Gastroesophageal sphincter (tissue), 4 donors: Measurements from ENCODE around the gene MAP7. TPM values are rescaled to one million over a fixed set of nuclear protein-coding genes. Genes with fewer than 3 reads are reported as not detected.

ENCODE experiments used
- ATAC-seq: fragments of 150-250 bp; one replicate; pipeline ENCODE4 v1.9.1; 2016; ENCODE audit warnings: mild to moderate bottlenecking, moderate library complexity
- H3K27ac ChIP-seq, 4 donors: fragments of 200-600 bp; sonication (generic) in 3 of 4; 1 replicate in 3 of 4; 2 replicates in 1 of 4; pipeline ENCODE4 v1.5.1; 2016 to 2019
- H3K27me3 ChIP-seq: fragments of 200-600 bp; sonication (generic); one replicate; pipeline ENCODE4 v1.5.1; 2019
- H3K36me3 ChIP-seq, 2 donors: fragments of 200-600 bp; sonication (generic); one replicate each; pipeline ENCODE4 v1.5.1; 2019; ENCODE audit warnings: control low read depth in 1 of 2
- H3K4me1 ChIP-seq, 3 donors: fragments of 200-600 bp; sonication (generic); 1 replicate in 2 of 3; 2 replicates in 1 of 3; pipeline ENCODE4 v1.5.1; 2016 to 2019; ENCODE audit warnings: control low read depth in 2 of 3
- H3K4me3 ChIP-seq, 2 donors: fragments of 200-600 bp; sonication (generic); one replicate each; pipeline ENCODE4 v1.5.1; 2019; ENCODE audit warnings: mild to moderate bottlenecking in 1 of 2, moderate library complexity in 1 of 2
- H3K9me3 ChIP-seq, 3 donors: fragments of 200-600 bp; sonication (generic); one replicate each; pipeline ENCODE4 v1.5.1; 2017 to 2019; ENCODE audit warnings: control low read depth in 2 of 3
- EP300 ChIP-seq: sonication (generic); formaldehyde crosslinking; IDR thresholded peaks from one replicate; pipeline ENCODE4 v1.6.1; 2017; ENCODE audit warnings: antibody characterized with exemption, mild to moderate bottlenecking
- POLR2A ChIP-seq, 2 donors: fragments of 450-650 bp; IDR thresholded peaks; one replicate each; pipeline ENCODE4 v1.6.1; 2017; ENCODE audit warnings: antibody characterized with exemption in 2 of 2, mild to moderate bottlenecking in 2 of 2, moderate library complexity in 1 of 2
- POLR2AphosphoS5 ChIP-seq: sonication (generic); formaldehyde crosslinking; IDR thresholded peaks from one replicate; pipeline ENCODE4 v1.6.1; 2017; ENCODE audit warnings: antibody characterized with exemption
- WGBS, 2 donors: methylation state at CpG; one replicate each; pipeline ENCODE4 v1.1.5; 2018; ENCODE audit warnings: low coverage in 1 of 2; 5-methylcytosine and 5-hydroxymethylcytosine counted together
- total RNA-seq, 4 donors: library from RNA; depleted of rRNA; stranded (reverse); fragments of >200 nt; gene quantifications; one replicate each; pipeline ENCODE4 v1.1.0, GENCODE V29; 2016
- TF ChIP-seq, protein P1 (sequence below), 4 experiments: fragments of 200-600 bp in 2 of 4; fragments of 450-650 bp in 2 of 4; sonication (generic) in 1 of 4; IDR thresholded peaks; one replicate each; pipeline ENCODE4 v1.5.1; 2017 to 2019; ENCODE audit warnings: antibody characterized with exemption in 4 of 4, mild to moderate bottlenecking in 2 of 4, moderate library complexity in 2 of 4

Gene MAP7
- total RNA-seq, 4 donors from 2014 or later, result 1.1 to 6.7 (median 4.3) TPM

DNA sequence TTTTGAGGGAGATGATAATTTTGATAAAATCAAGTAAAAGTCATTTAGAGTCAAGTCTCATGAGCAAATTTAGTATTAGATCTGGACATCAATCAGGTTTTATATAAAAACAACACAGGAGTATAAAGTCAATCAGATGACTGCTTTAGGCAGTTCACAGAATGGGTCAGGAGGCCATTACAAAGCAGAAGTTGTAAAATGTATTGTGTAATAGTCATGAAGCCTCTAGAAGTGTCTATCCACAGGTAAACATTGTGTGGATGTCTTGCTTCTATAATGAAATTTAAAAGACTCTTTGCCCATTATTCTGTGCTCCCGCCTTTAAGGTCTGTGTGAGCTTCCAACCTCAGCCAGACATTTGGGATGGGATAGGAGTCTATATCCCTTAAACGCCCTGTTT is 28.8 kb downstream of the MAP7 start:
- ATAC-seq, result no peak
- peaks cover 0 to 9% (median 0%) of the 10 kb centered on the region in 3 donors for H3K4me1 ChIP-seq
- no peaks in the 10 kb centered on the region for H3K9me3 ChIP-seq
- no peaks in the 10 kb centered on the region for H3K36me3 ChIP-seq
- H3K4me3 ChIP-seq, result no peak overlapping the region
- H3K27me3 ChIP-seq, result peaks cover 3% of the 10 kb centered on the region
- 80 to 95% methylated on average over 2 of the region's 2 CpGs for WGBS, 2 donors
- TF ChIP-seq POLR2A (IDR thresholded peaks at IDR 0.05) (no peak), EP300 (no peak), POLR2AphosphoS5 (no peak)
- TF ChIP-seq, protein P1, sequence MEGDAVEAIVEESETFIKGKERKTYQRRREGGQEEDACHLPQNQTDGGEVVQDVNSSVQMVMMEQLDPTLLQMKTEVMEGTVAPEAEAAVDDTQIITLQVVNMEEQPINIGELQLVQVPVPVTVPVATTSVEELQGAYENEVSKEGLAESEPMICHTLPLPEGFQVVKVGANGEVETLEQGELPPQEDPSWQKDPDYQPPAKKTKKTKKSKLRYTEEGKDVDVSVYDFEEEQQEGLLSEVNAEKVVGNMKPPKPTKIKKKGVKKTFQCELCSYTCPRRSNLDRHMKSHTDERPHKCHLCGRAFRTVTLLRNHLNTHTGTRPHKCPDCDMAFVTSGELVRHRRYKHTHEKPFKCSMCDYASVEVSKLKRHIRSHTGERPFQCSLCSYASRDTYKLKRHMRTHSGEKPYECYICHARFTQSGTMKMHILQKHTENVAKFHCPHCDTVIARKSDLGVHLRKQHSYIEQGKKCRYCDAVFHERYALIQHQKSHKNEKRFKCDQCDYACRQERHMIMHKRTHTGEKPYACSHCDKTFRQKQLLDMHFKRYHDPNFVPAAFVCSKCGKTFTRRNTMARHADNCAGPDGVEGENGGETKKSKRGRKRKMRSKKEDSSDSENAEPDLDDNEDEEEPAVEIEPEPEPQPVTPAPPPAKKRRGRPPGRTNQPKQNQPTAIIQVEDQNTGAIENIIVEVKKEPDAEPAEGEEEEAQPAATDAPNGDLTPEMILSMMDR (IDR thresholded peaks at IDR 0.05), result no peak
- no peak overlapping the region for H3K27ac ChIP-seq

DNA sequence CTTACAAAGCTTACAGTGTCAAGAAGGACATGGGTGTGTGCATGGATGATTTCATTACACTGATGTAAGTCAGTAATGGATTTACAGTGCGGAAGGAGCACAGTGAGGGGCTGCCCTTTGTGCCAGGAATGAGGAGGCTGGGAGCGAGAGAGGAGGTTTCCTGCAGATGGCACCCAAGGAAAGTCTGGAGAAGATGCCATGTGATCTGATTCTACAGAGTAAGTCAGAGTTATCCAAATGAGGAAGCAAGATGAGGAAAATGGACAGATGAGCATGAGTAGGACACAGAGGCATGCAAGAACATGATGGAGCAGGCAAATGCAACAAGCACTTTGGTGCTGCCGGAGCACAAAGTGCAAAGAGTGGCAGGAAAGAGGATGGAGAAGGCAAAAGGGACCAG is 29.7 kb downstream of the MAP7 start:
- TF ChIP-seq, protein P1 (IDR thresholded peaks at IDR 0.05), result no peak
- TF ChIP-seq POLR2AphosphoS5 (no peak), EP300 (no peak), POLR2A (IDR thresholded peaks at IDR 0.05) (no peak)
- Histone ChIP-seq H3K27ac (no peak overlapping the region), H3K4me1 (peaks cover 0 to under 1% (median 0%) of the 10 kb centered on the region in 3 donors), H3K4me3 (no peak overlapping the region), H3K9me3 (no peaks in the 10 kb centered on the region), H3K27me3 (no peaks in the 10 kb centered on the region), H3K36me3 (no peaks in the 10 kb centered on the region)
- no peak for ATAC-seq
- WGBS, 2 donors, result 80 to 94% methylated on average over 3 of the region's 3 CpGs

DNA sequence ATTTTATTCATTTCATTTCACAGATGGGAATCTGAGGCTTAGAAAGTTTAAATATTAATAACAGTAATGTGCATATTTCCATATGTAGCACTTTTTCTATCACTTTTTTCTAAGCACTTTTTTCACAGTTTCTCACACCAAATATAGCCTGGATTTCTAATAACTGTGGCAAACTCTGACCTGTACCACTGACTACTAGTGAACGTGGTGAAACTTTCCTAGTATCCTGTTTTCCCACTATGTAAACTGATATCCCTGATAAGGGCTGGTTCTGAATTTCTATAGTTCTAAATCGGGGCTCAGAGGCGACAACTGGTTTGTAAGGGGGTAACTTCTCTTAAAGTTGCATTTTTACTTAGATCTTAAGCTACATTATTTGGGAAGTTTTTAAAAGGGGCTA is 32.6 kb downstream of the MAP7 start:
- Histone ChIP-seq H3K36me3 (no peaks in the 10 kb centered on the region), H3K27ac (no peak overlapping the region), H3K4me3 (no peak overlapping the region), H3K4me1 (no peaks in the 10 kb centered on the region), H3K9me3 (no peaks in the 10 kb centered on the region), H3K27me3 (no peaks in the 10 kb centered on the region)
- no peak for ATAC-seq
- no peak for TF ChIP-seq EP300
- TF ChIP-seq POLR2AphosphoS5, result no peak
- TF ChIP-seq, protein P1 (IDR thresholded peaks at IDR 0.05), result no peak
- no peak for TF ChIP-seq POLR2A (IDR thresholded peaks at IDR 0.05)
- 45 to 84% methylated on average over 1 to 3 of the region's 3 CpGs for WGBS, 2 donors

DNA sequence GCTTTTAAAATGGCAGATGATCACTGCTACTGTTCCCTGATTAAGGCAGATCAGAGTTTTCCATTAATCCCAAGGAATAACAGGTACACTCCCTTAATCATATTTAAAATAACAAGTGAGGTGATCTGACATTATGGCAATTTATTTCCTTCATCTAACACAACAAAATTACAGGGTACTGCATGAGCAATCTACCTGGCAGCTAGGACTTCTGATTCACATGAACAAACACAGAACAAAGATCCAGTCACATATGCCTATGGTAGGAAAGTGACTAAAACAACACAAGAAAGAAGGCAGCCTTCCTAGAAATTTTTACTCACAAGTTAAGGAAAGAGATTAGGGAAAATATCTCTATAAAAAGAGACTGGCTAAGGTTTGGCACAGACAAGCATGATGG is 33.2 kb downstream of the MAP7 start:
- H3K27ac ChIP-seq, result no peak overlapping the region
- no peaks in the 10 kb centered on the region for H3K9me3 ChIP-seq
- H3K4me1 ChIP-seq, result no peaks in the 10 kb centered on the region
- no peak overlapping the region for H3K4me3 ChIP-seq
- no peak for ATAC-seq
- TF ChIP-seq POLR2A (IDR thresholded peaks at IDR 0.05) (no peak), POLR2AphosphoS5 (no peak), EP300 (no peak)
- TF ChIP-seq, protein P1 (IDR thresholded peaks at IDR 0.05), result no peak
- H3K36me3 ChIP-seq, result no peaks in the 10 kb centered on the region
- no peaks in the 10 kb centered on the region for H3K27me3 ChIP-seq

DNA sequence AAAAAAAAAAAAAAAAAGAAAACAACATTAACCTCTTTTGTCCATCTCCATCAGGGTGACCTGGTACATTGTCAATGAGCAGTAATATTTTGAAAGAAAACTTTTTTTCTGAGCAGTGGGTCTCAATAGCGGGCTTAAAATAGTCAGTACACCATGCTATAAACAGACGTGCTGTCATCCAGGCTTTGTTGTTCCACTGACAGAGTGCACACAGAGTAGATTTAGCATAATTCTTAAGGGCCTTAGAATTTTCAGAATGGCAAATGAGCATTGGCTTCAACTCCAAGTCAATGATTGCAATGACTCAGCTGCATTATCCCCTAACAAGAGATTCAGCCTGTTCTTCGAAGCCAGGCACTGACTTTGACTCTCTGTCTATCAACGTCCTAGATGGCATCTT is 35.6 kb downstream of the MAP7 start:
- H3K27ac ChIP-seq, result no peak overlapping the region
- no peak for ATAC-seq
- 84 to 89% methylated on average over 4 of the region's 4 CpGs for WGBS, 2 donors
- H3K36me3 ChIP-seq, result no peaks in the 10 kb centered on the region
- H3K4me3 ChIP-seq, result no peak overlapping the region
- H3K27me3 ChIP-seq, result no peaks in the 10 kb centered on the region
- H3K4me1 ChIP-seq, result no peaks in the 10 kb centered on the region
- H3K9me3 ChIP-seq, result no peaks in the 10 kb centered on the region
- TF ChIP-seq POLR2AphosphoS5, result no peak
- no peak for TF ChIP-seq POLR2A (IDR thresholded peaks at IDR 0.05)
- TF ChIP-seq, protein P1 (IDR thresholded peaks at IDR 0.05), result no peak
- TF ChIP-seq EP300, result no peak
